HepG2 (cell line): ENCODE results near the gene ZFHX3. TPM values are rescaled to one million over a fixed set of nuclear protein-coding genes. Genes with fewer than 3 reads are reported as not detected.

Experiments used
- BRCA1 ChIP-seq: sonication (generic); formaldehyde crosslinking; IDR thresholded peaks from 2 replicates; pipeline ENCODE4 v1.4.0; 2020; ENCODE audit warnings: missing genetic modification reagents
- CCDC6 ChIP-seq: sonication (generic); formaldehyde crosslinking; IDR thresholded peaks from 2 replicates; pipeline ENCODE4 v1.8.1; 2022; ENCODE audit warnings: mild to moderate bottlenecking, missing genetic modification reagents, moderate library complexity
- FUBP1 ChIP-seq: sonication (generic); formaldehyde crosslinking; IDR thresholded peaks from 2 replicates; pipeline ENCODE4 v1.5.1; 2020; ENCODE audit warnings: missing genetic modification reagents, mild to moderate bottlenecking, borderline replicate concordance
- HNF1B ChIP-seq: sonication (generic); formaldehyde crosslinking; IDR thresholded peaks from 2 replicates; pipeline ENCODE4 v1.5.1; 2020; ENCODE audit warnings: mild to moderate bottlenecking, moderate library complexity, missing genetic modification reagents
- MBD4 ChIP-seq: IDR thresholded peaks from 2 replicates; pipeline ENCODE4 v1.6.1; 2012; ENCODE audit warnings: low read length, inconsistent platforms, borderline replicate concordance
- MLXIP ChIP-seq: sonication (generic); formaldehyde crosslinking; IDR thresholded peaks from 2 replicates; pipeline ENCODE4 v1.9.0; 2021; ENCODE audit warnings: missing genetic modification reagents, borderline replicate concordance
- NFATC3 ChIP-seq: sonication (generic); formaldehyde crosslinking; IDR thresholded peaks from 2 replicates; pipeline ENCODE4 v1.5.1; 2020; ENCODE audit warnings: mild to moderate bottlenecking, missing genetic modification reagents
- NR2C2 ChIP-seq: sonication (generic); formaldehyde crosslinking; IDR thresholded peaks from 2 replicates; pipeline ENCODE4 v1.4.0; 2020; ENCODE audit warnings: missing genetic modification reagents, mild to moderate bottlenecking, moderate library complexity, borderline replicate concordance
- RBFOX2 ChIP-seq: fragments of 200-400 bp; formaldehyde crosslinking; IDR thresholded peaks from 2 replicates; pipeline ENCODE4 v1.6.1; 2017; ENCODE audit warnings: low read depth, mild to moderate bottlenecking, low read length
- RFXAP ChIP-seq: sonication (generic); formaldehyde crosslinking; IDR thresholded peaks from 2 replicates; pipeline ENCODE4 v1.4.0; 2020; ENCODE audit warnings: missing genetic modification reagents, borderline replicate concordance
- SOX13 ChIP-seq, 3 experiments: fragments of 450-650 bp in 1 of 3; sonication (generic) in 1 of 3; formaldehyde crosslinking in 1 of 3; IDR thresholded peaks in 2 of 3; conservative IDR thresholded peaks in 1 of 3; 2 replicates each; pipeline versions ENCODE4 v1.5.0 to v1.6.1; 2016 to 2020; ENCODE audit warnings: antibody characterized with exemption in 1 of 3, mild to moderate bottlenecking in 1 of 3, missing compliant biosample characterization in 1 of 3, missing genetic modification reagents in 1 of 3, moderate library complexity in 1 of 3
- THYN1 ChIP-seq: sonication (generic); formaldehyde crosslinking; IDR thresholded peaks from 2 replicates; pipeline ENCODE4 v1.8.1; 2023; ENCODE audit warnings: low read depth, mild to moderate bottlenecking, moderate library complexity, missing genetic modification reagents, borderline replicate concordance
- TP53 ChIP-seq: sonication (generic); formaldehyde crosslinking; conservative IDR thresholded peaks from 2 replicates; pipeline ENCODE4 v1.4.0; 2020; ENCODE audit warnings: missing genetic modification reagents
- ZBTB14 ChIP-seq: sonication (generic); formaldehyde crosslinking; IDR thresholded peaks from 2 replicates; pipeline ENCODE4 v1.4.0; 2020; ENCODE audit warnings: missing genetic modification reagents
- ZC3H13 ChIP-seq: sonication (generic); formaldehyde crosslinking; IDR thresholded peaks from 2 replicates; pipeline ENCODE4 v1.8.1; 2023; ENCODE audit warnings: mild to moderate bottlenecking, missing genetic modification reagents, moderate library complexity
- ZFAT ChIP-seq: sonication (generic); formaldehyde crosslinking; conservative IDR thresholded peaks from 2 replicates; pipeline ENCODE4 v1.8.1; 2023; ENCODE audit warnings: missing genetic modification reagents, inconsistent platforms
- ZFP36L2 ChIP-seq: sonication (generic); formaldehyde crosslinking; IDR thresholded peaks from 2 replicates; pipeline ENCODE4 v1.4.0; 2020; ENCODE audit warnings: missing genetic modification reagents
- ZNF264 ChIP-seq: sonication (generic); formaldehyde crosslinking; IDR thresholded peaks from 2 replicates; pipeline ENCODE4 v1.4.0; 2020; ENCODE audit warnings: missing genetic modification reagents
- ZNF296 ChIP-seq: sonication (generic); formaldehyde crosslinking; conservative IDR thresholded peaks from 2 replicates; pipeline ENCODE4 v1.5.0; 2020; ENCODE audit warnings: mild to moderate bottlenecking, missing genetic modification reagents
- ZNF784 ChIP-seq: sonication (generic); formaldehyde crosslinking; IDR thresholded peaks from 2 replicates; pipeline ENCODE4 v1.5.1; 2020; ENCODE audit warnings: missing genetic modification reagents, mild to moderate bottlenecking, borderline replicate concordance
- ZNF891 ChIP-seq: sonication (generic); formaldehyde crosslinking; IDR thresholded peaks from 2 replicates; pipeline ENCODE4 v1.5.0; 2020; ENCODE audit warnings: mild to moderate bottlenecking, missing genetic modification reagents
- ZSCAN20 ChIP-seq: sonication (generic); formaldehyde crosslinking; IDR thresholded peaks from 2 replicates; pipeline ENCODE4 v1.4.0; 2020; ENCODE audit warnings: missing genetic modification reagents, mild to moderate bottlenecking, borderline replicate concordance
- polyA plus RNA-seq, 8 experiments: library from polyadenylated mRNA; depleted of rRNA in 3 of 8; stranded (reverse) in 7 of 8; unstranded in 1 of 8; fragments of >200 nt; fragmentation: Illumina TruSeq in 4 of 8; extraction: Trizol in 4 of 8; gene quantifications; 2 replicates each; pipeline versions ENCODE4 v1.2.1 to v1.2.3, GENCODE V29; 2011 to 2016; ENCODE audit warnings: low read depth in 4 of 8, missing spikeins in 1 of 8, mixed read lengths in 1 of 8; ENCODE audit not compliant: insufficient read depth in 1 of 8
- total RNA-seq, 5 experiments: library from RNA; depleted of rRNA; stranded (reverse); fragments of >200 nt; fragmentation: Illumina TruSeq; extraction: Trizol; gene quantifications; 2 replicates each; pipeline ENCODE4 v1.2.3, GENCODE V29; 2016; ENCODE audit warnings: low read depth in 1 of 5

The ZFHX3 gene
- total and polyA plus RNA-seq, 2 of the 13 experiments (the other 11 are each of a cell fraction or from before 2014, with no cell fraction given): 5.0 to 6.0 TPM

GRCh38 chr16:72936408-72936807, 111.5 kb downstream of the ZFHX3 start (continued):
- TF ChIP-seq THYN1 (CRISPR knock-in tag) (no peak), ZC3H13 (CRISPR knock-in tag) (no peak), ZFP36L2 (CRISPR knock-in tag) (no peak), ZBTB14 (CRISPR knock-in tag) (no peak), ZFAT (CRISPR knock-in tag) (no peak), BRCA1 (CRISPR knock-in tag) (no peak), TP53 (CRISPR knock-in tag) (no peak), SOX13 (IDR thresholded peaks at IDR 0.05) (no peak), SOX13 (CRISPR knock-in tag; conservative IDR thresholded peaks at IDR 0.05 in 1 of 2, IDR thresholded peaks at IDR 0.05 in 1 of 2) (peak in 1 of 2 experiments; percentile 22; a peak in 1 of 4 replicates), RFXAP (no peak), HNF1B (CRISPR knock-in tag) (0 out of 2 replicates have a peak, but pooled peaks have one; percentile 6), ZSCAN20 (CRISPR knock-in tag) (no peak), NR2C2 (CRISPR knock-in tag) (no peak), ZNF296 (no peak), MLXIP (no peak), CCDC6 (CRISPR knock-in tag) (no peak), ZNF264 (CRISPR knock-in tag) (no peak), FUBP1 (CRISPR knock-in tag) (no peak), RBFOX2 (no peak), ZNF784 (CRISPR knock-in tag) (no peak), ZNF891 (CRISPR knock-in tag) (no peak), NFATC3 (CRISPR knock-in tag) (no peak), MBD4 (no peak)
